Measurements from ENCODE around the gene DCC. TPM values are rescaled to one million over a fixed set of nuclear protein-coding genes. Genes with fewer than 3 reads are reported as not detected.

DCC gene
- total and polyA plus RNA-seq, 9 of the 15 experiments (the other 6 are each of a cell fraction or from before 2014, with no cell fraction given), result not detected

GRCh38 chr18:52869349-52869923 is 529.4 kb downstream of the DCC start (continued):
- no peak for TF ChIP-seq CREB3 (tag; conservative IDR thresholded peaks at IDR 0.05; ENCODE audit: low read depth)
- TF ChIP-seq ZNF134 (CRISPR knock-in tag; conservative IDR thresholded peaks at IDR 0.05), result no peak
- TF ChIP-seq ZC3H11A (IDR thresholded peaks at IDR 0.05; ENCODE audit: low read depth, low read length), result no peak
- no peak for TF ChIP-seq VEZF1 (CRISPR knock-in tag; IDR thresholded peaks at IDR 0.05)
- TF ChIP-seq MNT (conservative IDR thresholded peaks at IDR 0.05), result no peak
- TF ChIP-seq MTA2 (IDR thresholded peaks at IDR 0.05; ENCODE audit: low read depth), result no peak
- no peak for TF ChIP-seq ZNF232 (CRISPR knock-in tag; IDR thresholded peaks at IDR 0.05)
- no peak for TF ChIP-seq ZNF655 (CRISPR knock-in tag; IDR thresholded peaks at IDR 0.05)

Measured in K562 (cell line).